ENCODE data around the gene EPB41L2.

- TF ChIP-seq CTCF (IDR thresholded peaks at IDR 0.05) = no peak
- no peak for TF ChIP-seq POLR2A (IDR thresholded peaks at IDR 0.05)
Measured at GRCh38 chr6:131001945-131002660, 60.9 kb downstream of the EPB41L2 start.

Data from body of pancreas (tissue), 4 donors.